Retinal pigment epithelial cell (primary cell): ENCODE measurements around the gene MOCS2.

Experiments
- DNase-seq: peaks from one replicate; pipeline ENCODE4 v3.0.0-alpha.2; 2010; ENCODE audit warnings: low read depth
- H3K4me3 ChIP-seq: 2 replicates; pipeline ENCODE4 v1.5.1; 2011; ENCODE audit warnings: mild to moderate bottlenecking, low read length, control low read depth, moderate library complexity
- CTCF ChIP-seq: conservative IDR thresholded peaks from 2 replicates; pipeline ENCODE4 v1.5.1; 2011; ENCODE audit warnings: low read depth, low read length, control low read depth, inconsistent platforms

MOCS2 gene

GRCh38 chr5:53084546-53085255, 24.9 kb downstream of the MOCS2 start:
- no peak overlapping the region for H3K4me3 ChIP-seq
- no peak for TF ChIP-seq CTCF
- DNase-seq = no peak

GRCh38 chr5:53083927-53084326, 25.6 kb downstream of the MOCS2 start:
- TF ChIP-seq CTCF = no peak
- no peak for DNase-seq
- no peak overlapping the region for H3K4me3 ChIP-seq

GRCh38 chr5:53080271-53080670, 29.3 kb downstream of the MOCS2 start:
- no peak overlapping the region for H3K4me3 ChIP-seq
- no peak for TF ChIP-seq CTCF
- DNase-seq = no peak

GRCh38 chr5:53076014-53076583, 33.5 kb downstream of the MOCS2 start:
- no peak for TF ChIP-seq CTCF
- no peak overlapping the region for H3K4me3 ChIP-seq
- no peak for DNase-seq

- DNase-seq = no peak
- no peak for TF ChIP-seq CTCF
- no peak overlapping the region for H3K4me3 ChIP-seq
Observed at GRCh38 chr5:53073348-53073747, 36.2 kb downstream of the MOCS2 start.

GRCh38 chr5:53071738-53072137, 37.8 kb downstream of the MOCS2 start:
- no peak for TF ChIP-seq CTCF
- DNase-seq = no peak
- H3K4me3 ChIP-seq = no peak overlapping the region

GRCh38 chr5:53071298-53071697, 38.3 kb downstream of the MOCS2 start:
- TF ChIP-seq CTCF = no peak
- no peak for DNase-seq

More at GRCh38 chr5:53071298-53071697, 38.3 kb downstream of the MOCS2 start:
- no peak overlapping the region for H3K4me3 ChIP-seq
